Amygdala (tissue), 56 donors: ENCODE measurements around the gene NRN1L.
"Not testable (repeated sequence)": the region's sequence is repeated elsewhere in the genome, so short reads cannot be mapped to it uniquely, and the experiment has no call there.

Experiments
- DNase-seq, 56 donors: peaks; one replicate each; lab custom pipeline; 2025; lab: John Stamatoyannopoulos, UW

Gene NRN1L

DNA sequence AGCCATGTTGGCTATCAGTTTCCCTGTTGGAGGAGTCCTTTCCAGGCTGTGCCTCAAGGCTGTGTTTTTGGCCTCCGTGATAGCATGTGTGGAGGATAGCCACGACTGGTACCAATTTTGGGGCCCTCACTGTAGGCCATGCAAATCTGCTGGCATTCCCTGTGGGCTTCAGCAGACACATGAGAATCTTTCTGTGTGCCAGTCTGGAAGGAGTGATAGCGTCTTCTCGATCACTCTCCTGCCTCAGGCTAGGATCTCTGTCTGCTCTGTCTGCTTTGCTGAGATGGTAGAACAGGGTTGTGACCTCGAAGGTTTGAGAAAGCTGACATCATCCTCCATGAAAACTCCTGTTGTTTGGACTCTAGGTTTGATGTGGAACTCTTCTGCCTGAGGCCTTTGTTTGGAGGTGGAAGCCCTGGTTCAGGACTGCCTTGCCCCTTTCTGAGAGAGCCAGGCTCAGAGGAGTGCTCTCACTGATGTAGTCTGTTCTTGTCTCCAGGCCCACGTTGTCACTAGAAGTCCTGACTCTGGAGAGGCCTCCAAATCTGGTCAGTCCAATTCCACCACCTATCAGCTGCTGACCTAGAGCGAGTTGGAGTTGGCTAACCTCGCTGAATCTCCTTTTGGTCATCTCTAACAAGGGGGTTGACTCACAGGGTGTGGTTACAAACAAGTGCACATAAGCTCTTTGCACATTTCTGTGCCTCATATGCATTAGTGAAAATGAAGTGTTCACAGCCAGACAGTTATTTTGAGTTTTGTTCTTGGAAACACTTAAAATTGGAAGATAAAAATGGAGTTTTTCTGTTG is 23.9 kb upstream of the NRN1L start:
- no peak for DNase-seq

DNA sequence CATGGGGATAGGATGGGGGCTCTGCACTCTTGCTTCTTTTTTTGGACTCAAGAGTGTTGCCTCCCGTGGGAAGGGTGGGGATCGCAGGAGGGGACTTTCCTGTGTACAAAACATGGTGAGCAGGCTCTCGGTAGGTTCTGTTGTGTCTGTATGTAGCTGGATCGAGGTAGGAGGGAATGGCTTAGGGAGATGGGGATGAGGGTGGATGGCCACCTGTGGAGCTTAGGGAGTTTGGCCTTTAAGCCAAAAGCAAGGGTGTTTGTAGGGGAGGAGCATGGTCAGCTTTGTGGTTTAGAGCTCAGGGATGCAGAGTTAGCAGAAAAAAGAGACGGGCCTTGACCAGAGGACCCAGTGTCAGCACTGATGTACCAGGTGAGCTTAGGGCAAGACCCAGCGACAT is 22.8 kb upstream of the NRN1L start:
- no peak for DNase-seq

DNA sequence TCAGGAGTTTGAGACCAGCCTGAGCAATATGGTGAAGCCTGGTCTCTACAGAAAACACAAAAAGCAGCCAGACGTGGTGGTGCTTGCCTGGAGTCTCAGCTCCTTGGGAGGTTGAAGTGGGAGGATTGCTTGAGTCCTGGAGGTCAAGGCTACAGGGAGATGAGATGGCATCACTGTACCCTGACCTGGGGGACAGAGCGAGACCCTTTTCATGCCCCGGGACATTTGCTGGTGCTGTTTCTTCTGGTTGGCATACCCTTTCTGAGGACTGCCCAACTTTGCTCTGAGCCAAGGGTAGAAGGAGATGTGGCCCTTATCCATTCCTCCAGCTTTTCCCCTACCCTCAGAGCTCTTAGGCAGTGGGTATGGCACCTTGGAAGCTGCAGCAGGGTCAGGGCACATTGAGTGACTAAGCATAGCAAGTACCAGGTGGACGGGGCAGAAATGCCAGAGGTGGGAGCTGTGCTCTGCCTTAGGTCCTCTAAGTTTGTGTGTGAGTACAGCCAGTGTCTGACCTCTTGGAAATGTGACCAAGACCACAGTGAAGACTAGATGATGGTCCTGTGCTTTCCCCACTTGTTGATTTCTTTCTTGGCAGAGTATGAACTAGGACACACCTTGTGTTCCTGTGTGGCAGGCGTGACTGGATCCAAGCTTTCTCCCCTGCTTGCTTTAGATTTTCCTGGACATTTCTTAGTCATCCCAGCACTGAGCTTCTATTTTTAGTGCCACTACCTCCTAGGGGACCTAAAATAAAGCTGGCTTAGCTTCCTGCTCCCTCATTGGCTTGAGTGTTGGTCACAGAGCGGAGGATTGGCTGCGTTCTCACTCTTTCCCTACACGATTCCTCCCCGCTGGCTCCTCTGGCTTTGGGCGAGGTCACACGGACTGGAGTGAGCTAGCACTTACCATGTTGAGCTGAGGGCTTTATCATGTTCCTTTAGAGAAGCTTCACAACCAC is 21.8 kb upstream of the NRN1L start:
- DNase-seq: peak in 14 of 56 donors; percentile 11 to 59 (median 32)

DNA sequence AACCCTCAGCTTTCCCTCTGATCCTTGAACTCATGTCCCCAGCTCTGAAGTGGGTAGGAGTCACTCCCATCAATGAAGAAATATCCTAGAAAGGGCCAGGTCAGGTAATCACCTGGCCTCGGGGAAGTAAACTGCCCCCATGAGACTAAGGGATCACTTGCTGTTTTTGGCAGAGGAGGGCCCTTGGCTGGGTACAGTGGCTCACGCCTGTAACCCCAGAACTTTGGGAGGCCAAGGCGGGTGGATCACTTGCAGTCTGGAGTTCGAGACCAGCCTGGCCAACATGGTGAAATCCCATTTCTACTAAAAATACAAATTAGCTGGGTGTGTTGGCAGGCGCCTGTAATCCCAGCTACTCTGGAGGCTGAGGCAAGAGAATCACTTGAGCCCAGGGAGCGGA is 20.6 kb upstream of the NRN1L start:
- DNase-seq: not testable (repeated sequence)

DNA sequence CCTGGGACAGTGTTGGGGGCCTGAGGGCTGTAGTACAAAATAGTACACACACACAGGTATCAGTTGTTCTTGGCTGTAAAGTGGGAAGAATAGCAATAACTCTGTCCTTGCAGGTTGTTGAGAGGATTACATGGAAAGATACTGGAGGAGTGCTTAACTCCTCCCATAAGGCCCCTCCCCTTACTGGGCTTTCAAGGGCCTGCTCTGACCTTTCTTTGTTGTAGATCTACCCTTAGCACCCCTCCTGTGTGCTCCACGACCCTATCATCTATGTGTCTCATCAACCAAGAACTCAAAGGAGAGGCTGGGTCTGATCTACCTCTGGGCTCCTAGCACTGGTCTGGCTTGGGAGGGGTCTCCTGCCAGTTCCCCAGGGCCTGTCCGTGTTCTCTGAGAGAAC is 20.1 kb upstream of the NRN1L start:
- DNase-seq: no peak

DNA sequence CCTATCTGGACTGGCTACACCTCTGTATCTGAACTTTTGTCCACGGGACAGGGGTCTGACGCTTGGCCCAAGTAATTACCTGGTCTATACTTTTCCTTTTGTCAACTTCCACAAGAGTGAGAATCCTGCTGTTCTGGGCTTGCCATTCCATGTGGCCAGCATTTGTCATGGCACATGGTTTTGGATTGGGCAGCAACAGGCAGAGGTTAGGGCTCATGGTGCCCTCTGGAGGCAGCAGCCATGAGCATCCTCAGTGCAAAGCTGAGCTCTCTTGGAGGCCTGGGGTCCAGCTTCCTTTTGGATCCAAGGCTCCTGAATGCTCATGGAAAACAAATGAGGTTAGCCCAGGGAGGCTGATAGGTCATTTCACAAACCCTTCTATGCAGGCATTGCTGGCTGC is 19.4 kb upstream of the NRN1L start:
- no peak for DNase-seq

DNA sequence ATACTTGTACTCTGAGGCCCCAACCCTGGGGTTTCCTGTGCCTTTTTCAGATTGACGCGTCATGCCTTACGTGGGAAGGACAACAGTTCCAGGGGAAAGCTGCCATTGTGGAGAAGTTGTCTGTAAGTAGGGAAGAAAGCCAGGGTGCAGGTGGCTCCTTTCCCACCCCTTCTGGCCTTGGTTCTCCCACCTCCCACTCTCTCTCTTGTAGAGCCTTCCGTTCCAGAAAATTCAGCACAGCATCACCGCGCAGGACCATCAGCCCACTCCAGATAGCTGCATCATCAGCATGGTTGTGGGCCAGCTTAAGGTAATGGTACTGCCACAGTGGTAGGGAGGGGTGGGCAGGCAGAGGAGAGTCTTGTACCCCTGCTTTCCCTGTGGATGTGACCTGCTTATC is 16.4 kb upstream of the NRN1L start:
- DNase-seq: peak in 4 of 56 donors; percentile 4 to 22 (median 6)

DNA sequence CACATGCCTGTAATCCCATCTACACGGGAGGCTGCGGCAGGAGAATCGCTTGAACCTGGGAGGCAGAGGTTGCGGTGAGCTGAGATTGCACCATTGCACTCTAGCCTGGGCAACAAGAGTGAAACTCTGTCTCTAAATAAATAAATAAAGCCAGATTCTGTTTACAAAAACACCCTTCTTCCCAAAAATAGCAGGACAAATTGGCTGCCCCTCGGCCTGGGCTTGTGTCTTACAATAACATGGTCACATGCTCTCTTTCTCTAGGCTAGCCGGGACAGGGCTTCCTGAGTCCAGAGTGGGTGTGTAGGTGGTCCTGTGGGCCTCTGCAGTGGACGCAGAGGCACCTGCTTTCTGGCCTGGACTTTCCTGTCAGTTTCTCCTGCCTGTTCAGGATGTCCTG is 15.0 kb upstream of the NRN1L start:
- DNase-seq: no peak

DNA sequence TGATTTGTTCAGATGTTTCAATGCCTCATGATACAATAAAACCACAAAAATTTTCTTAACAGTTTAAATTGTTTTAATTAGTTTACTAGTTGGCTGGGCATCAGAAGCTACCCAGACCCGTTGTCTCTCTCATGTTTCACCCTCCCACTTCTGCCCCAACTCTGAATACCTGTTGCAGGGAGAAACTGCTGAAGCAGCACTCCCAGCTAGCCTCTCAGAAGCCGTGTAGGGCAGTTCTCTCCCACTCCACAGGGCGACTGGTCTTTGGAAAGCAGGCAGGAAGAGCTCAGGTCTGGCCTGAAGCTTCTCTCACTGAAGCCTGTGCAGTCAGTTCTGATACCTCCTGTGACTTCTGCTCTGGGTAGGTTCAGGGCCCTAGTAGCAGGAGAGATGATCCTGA is 13.4 kb upstream of the NRN1L start:
- DNase-seq: no peak

DNA sequence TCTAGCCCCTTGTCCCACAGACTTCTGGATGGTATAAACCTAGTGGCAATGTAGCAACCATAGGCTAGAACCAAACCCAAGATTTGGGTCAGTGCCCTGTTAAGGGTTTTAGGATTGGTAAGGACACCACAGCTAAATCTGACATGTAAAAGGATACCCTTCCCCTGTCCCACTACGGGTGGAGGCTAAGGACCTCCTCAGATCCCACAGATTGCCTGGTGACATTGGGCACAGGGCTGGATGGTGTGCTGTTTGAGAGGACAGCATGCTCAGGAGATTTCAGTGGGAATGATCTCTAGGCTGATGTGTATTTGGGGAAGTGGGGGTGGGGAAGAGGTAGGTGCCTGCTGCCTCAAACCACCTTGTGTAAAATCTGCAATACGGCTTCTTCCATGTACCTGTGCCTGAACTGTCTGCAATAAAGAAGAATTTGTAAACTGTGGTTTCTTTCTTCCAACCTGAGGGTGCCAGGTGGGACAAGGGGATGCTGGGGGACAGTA is 12.5 kb upstream of the NRN1L start:
- no peak for DNase-seq

DNA sequence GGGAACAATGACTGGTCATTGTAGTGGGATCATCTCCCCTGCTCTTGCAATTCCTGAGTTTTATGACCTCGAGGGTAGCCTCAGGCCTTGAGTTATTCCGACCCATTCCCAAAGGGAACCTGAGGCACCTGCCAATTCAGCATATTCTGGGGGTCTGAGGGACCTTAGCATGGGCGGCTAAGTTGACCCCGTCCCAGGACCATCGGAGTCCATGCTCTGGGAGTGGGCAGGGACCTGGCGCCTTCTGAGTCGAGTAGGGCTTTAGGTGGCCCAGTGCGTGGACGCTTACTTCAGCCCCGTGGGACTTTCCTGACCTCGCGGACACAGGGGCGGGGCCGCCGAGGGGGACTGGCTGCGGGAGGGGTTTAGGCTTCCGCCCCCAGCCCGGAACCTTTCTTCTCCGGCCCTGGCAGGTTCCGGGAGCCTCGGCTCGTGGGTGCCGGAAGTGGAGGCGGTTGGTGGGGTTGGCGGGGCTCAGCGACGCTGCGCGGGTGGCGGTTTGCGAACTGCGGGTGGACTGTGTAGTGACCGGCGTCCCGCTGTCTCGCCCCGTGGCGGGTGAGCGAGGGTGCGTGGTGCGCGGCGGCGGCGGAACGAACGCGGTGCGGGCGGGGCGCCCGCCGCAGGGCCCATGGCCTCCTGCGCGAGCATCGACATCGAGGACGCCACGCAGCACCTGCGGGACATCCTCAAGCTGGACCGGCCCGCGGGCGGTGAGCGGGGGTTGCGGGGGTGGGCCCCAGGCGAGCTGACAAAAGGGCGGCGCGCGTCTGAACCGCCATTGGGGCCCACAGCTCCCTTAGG is 11.9 kb upstream of the NRN1L start, which contains the start of gene EDC4:
Gene EDC4 (plus strand): TSS at position 422 of the 804 bp plus-strand sequence. CDS start 210 bp downstream, at position 632.
- DNase-seq: peak in 50 of 56 donors; percentile 13 to 81 (median 65)

DNA sequence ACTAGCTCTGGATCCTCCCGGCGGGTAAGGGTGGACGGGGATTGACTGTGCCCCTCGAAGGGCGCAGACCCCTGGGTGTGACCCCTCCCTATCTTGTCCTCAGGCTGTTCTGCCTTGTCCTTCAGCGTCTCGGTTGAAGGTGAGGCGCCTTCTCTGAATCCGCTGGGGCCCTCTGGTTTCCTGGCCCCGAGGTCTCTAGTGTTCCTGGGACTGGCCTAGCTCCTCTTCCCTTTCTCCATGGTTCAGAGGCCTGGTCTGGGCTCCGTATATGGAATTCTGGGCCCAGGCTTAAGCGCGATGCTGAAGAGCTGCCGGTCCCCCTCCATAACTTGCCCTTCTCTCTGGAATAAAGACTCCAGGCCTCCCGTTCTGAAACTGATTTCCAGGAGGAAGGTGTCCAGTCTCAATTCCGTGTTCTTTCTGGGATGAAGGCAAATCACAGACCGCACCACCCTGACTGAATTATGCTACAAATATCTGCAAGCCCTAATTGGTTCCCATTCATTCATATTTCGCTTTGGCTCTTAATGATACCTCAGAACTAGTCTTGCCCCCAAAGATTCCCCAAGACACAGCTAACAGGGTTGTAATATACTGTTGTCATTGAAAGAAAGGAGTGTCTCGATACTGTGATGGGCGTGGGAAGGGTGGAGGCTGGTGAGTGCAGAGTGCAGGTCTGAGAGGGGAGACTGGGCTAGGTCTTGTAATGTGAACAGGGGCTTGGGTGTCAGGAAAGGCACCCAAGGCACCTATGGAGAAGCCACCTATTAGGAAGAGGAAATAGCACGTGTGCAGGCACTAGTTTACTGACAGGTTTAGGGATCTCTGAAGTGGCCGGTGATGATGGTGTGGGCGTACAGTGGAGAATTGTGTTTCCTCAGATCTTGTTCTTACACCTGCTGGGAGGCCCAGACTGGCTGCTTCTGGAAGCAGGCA is 11.0 kb upstream of the NRN1L start:
- peak in 5 of 56 donors; percentile 11 to 49 (median 28) for DNase-seq

DNA sequence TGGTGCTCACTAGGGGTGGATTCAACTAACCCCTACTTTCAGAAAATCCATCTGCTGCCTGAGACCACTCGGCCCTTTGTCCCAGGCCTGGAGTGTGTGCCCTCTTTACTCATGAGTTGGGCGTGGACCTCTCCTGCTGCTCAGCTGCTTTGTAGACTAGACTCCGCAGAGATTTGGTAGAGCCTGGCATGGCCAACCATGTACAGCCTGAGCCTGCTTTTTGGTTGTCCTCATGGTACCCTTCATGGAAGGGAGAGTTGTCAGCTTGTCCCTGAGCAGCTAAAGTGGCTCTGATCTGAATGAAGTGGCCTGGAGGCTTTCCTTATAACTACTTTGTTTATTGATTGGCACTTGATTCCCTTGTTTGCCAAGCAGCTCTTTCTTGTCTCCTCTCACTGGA is 10.3 kb upstream of the NRN1L start:
- no peak for DNase-seq

DNA sequence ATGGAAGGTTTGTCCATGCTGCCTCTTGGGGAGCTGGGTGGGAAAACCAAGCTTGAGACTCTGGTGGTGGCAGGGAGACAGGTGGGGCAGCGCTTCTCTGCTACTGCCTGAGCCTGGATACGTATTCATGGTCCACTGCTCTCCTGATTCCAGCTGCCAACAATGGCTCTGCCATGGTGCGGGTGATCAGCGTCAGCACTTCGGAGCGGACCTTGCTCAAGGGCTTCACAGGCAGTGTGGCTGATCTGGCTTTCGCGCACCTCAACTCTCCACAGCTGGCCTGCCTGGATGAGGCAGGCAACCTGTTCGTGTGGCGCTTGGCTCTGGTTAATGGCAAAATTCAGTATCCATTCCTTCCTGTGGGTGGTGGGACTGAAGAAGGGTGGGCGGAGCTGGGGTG is 7.6 kb upstream of the NRN1L start:
- DNase-seq: no peak

DNA sequence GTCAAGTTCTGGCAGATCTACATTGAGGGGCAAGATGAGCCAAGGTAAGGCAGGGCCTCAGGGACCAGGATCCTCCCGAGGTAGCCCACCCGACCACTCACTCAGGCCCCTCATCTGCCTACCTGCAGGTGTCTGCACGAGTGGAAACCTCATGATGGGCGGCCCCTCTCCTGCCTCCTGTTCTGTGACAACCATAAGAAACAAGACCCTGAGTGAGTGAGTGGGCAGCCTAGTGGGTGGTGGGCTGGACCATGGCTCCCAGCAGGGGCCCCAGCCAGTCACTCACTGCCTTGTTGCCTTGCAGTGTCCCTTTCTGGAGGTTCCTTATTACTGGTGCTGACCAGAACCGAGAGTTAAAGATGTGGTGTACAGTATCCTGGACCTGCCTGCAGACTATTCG is 6.5 kb upstream of the NRN1L start:
- DNase-seq: no peak

DNA sequence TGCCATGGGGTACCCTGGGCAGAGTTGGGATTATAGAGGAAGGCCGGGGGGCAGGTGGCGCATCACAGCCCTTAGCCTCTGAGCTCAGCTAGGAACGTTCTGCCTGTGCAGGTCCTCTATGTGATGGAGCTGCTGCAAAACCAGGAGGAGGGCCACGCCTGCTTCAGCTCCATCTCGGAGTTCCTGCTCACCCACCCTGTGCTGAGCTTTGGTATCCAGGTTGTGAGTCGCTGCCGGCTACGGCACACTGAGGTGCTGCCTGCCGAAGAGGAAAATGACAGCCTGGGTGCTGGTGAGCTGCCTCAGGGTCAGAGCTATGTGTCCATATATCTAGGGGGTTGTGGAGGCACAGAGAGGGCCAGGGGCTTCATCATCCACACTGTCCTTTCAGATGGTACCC is 5.8 kb upstream of the NRN1L start:
- DNase-seq: no peak

DNA sequence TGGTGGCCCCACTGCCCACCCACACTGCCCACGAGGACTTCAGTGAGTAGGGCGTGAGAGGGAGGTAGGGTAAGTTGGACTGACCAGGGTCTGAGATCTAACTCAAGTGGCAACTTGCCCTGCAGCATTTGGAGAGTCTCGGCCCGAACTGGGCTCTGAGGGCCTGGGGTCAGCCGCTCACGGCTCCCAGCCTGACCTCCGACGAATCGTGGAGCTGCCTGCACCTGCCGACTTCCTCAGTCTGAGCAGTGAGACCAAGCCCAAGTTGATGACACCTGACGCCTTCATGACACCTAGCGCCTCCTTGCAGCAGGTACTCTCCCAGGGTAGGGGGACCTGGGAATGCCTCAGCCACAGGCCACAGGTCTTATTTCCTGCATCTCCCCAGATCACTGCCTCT is 5.2 kb upstream of the NRN1L start:
- no peak for DNase-seq

DNA sequence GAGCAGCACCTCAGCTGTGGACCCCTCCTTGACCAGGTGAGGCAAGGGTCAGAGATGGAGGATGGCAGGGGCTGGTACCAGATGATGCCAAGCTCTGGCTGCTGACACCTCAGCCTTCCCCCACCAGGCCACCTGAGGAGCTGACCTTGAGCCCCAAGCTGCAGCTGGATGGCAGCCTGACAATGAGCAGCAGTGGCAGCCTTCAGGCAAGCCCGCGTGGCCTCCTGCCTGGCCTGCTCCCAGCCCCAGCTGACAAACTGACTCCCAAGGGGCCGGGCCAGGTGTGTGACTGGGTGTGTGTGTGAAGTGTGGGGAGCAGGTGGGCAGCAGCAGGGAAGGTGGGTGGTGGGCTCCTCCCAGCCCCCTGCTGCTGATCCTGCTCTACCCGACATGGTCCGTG is 4.7 kb upstream of the NRN1L start:
- DNase-seq: no peak

DNA sequence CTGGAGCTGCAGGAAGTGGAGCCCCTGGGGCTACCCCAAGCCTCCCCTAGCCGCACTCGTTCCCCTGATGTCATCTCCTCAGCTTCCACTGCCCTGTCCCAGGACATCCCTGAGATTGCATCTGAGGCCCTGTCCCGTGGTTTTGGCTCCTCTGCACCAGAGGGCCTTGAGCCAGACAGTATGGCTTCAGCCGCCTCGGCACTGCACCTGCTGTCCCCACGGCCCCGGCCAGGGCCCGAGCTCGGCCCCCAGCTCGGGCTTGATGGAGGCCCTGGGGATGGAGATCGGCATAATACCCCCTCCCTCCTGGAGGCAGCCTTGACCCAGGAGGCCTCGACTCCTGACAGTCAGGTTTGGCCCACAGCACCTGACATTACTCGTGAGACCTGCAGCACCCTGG is 4.1 kb upstream of the NRN1L start:
- DNase-seq: no peak
